Astrocyte of the cerebellum (primary cell): ENCODE results near the gene FGF21.
A peak's percentile ranks its signal among the peaks of the same experiment; 100 is the strongest.

Experiments
- DNase-seq: peaks from one replicate; pipeline ENCODE4 v3.0.0-alpha.2; 2011; ENCODE audit warnings: low read depth
- H3K4me3 ChIP-seq: 2 replicates; pipeline ENCODE4 v1.5.1; 2011; ENCODE audit warnings: mild to moderate bottlenecking, low read depth, low read length, moderate library complexity
- CTCF ChIP-seq: IDR thresholded peaks from 2 replicates; pipeline ENCODE4 v1.5.1; 2012; ENCODE audit warnings: low read length, low read depth, moderate library complexity, mild to moderate bottlenecking; ENCODE audit errors: missing control alignments
- in situ Hi-C: cut with HindIII; loops from 2 replicates; pipeline ENCODE4 v1.10.0; 2017; ENCODE audit warnings: low sequenced_read_pairs

FGF21 gene

GRCh38 chr19:48731452-48731851, 23.9 kb upstream of the FGF21 start:
- TF ChIP-seq CTCF: no peak
- H3K4me3 ChIP-seq: no peak overlapping the region
- in situ Hi-C loops: no loop called here
- DNase-seq: no peak

GRCh38 chr19:48734625-48735024, 20.7 kb upstream of the FGF21 start:
- no peak for TF ChIP-seq CTCF
- DNase-seq: no peak
- H3K4me3 ChIP-seq: no peak overlapping the region
- in situ Hi-C loops: no loop called here

- DNase-seq: no peak
- peak overlapping the region; percentile 21 for H3K4me3 ChIP-seq
- in situ Hi-C loops: no loop called here
- no peak for TF ChIP-seq CTCF
Measured at GRCh38 chr19:48735031-48735615, 20.2 kb upstream of the FGF21 start.

- DNase-seq: no peak
- in situ Hi-C loops: no loop called here
- no peak overlapping the region for H3K4me3 ChIP-seq
- no peak for TF ChIP-seq CTCF
Measured at GRCh38 chr19:48737360-48737998, 17.8 kb upstream of the FGF21 start.

GRCh38 chr19:48738557-48739403, 16.5 kb upstream of the FGF21 start:
- TF ChIP-seq CTCF: no peak
- peak; percentile 35 for DNase-seq
- H3K4me3 ChIP-seq: peak overlapping the region; percentile 32
- in situ Hi-C loops: no loop called here

GRCh38 chr19:48739404-48740163, 15.7 kb upstream of the FGF21 start:
- in situ Hi-C loops: no loop called here
- peak overlapping the region; percentile 32 for H3K4me3 ChIP-seq
- no peak for DNase-seq
- TF ChIP-seq CTCF: no peak
